Measurements from ENCODE around the gene IRX2.

DNA sequence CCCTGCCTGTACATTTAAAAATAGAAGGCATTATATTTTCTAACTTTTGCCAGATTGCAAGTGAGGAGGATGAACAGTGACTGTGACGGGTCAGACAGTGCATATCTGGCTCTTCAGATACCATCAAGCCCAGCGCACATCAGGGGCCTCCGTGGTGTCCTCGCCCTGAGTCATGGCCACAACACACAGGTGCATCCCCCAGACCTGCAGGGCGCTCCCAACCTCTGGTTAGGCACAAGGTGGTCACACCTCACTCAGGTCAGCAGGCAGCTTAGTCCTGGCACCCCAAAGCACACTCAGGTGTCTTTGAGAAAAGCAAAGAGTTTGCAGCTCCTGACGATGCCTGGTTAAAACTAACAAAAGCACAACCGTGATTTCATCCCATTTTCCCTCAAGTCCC lies 28.6 kb downstream of the IRX2 start:
- no peak for TF ChIP-seq CTCF (conservative IDR thresholded peaks at IDR 0.05 in 1 of 2, IDR thresholded peaks at IDR 0.05 in 1 of 2; ENCODE audit: low read depth in 1 of 2, low read length in 2 of 2)
- no peak for TF ChIP-seq EZH2 (IDR thresholded peaks at IDR 0.05; ENCODE audit: low read length, missing control alignments)

All from fibroblast of lung (primary cell).